A549 (cell line): ENCODE data around the gene NAA15. TPM values are rescaled to one million over a fixed set of nuclear protein-coding genes. Genes with fewer than 3 reads are reported as not detected.

ENCODE experiments used
- ATAC-seq, 2 experiments: fragments of 200-7000 bp in 1 of 2; fragments of >200 bp in 1 of 2; cut with Nextera tagmentation in 1 of 2; cut with Tn5 transposase in 1 of 2; 3 replicates each; pipeline versions ENCODE4 v1.8.0 to v1.9.1; 2018 to 2020; ENCODE audit warnings: mild to moderate bottlenecking in 1 of 2, moderate library complexity in 1 of 2
- CTCF ChIA-PET: fragments of 300-600 bp; sonication (Branson Sonifier 250); formaldehyde crosslinking; extraction: SDS; loops from one replicate; lab custom pipeline; 2021; ENCODE audit warnings: antibody characterized with exemption, inconsistent platforms; lab: Yijun Ruan, JAX
- POLR2A ChIA-PET: fragments of 350-600 bp; formaldehyde crosslinking; extraction: SDS; loops from one replicate; lab custom pipeline; 2021; ENCODE audit warnings: antibody characterized with exemption, inconsistent platforms; lab: Yijun Ruan, JAX
- DNase-seq, 2 experiments: peaks; one replicate each; pipeline versions ENCODE4 v3.0.0 to v3.0.0-alpha.2; 2011 to 2016; ENCODE audit warnings: low read depth in 1 of 2, low spot score in 1 of 2
- FAIRE-seq: peaks from 2 replicates; lab custom pipeline; 2011; peaks lifted over from hg19 to GRCh38; lab: Jason Lieb, UNC
- H3K27ac ChIP-seq, 2 experiments: fragments of >200 bp; sonication (Bioruptor Twin); formaldehyde crosslinking; 3 replicates each; pipeline ENCODE4 v1.5.1; 2016 to 2017
- H3K4me1 ChIP-seq: fragments of >200 bp; sonication (Bioruptor Twin); formaldehyde crosslinking; 3 replicates; pipeline ENCODE4 v1.6.1; 2016
- H3K4me2 ChIP-seq: fragments of >200 bp; sonication (Bioruptor Twin); formaldehyde crosslinking; 3 replicates; pipeline ENCODE4 v1.6.1; 2016
- H3K4me3 ChIP-seq: fragments of >200 bp; sonication (Bioruptor Twin); formaldehyde crosslinking; 3 replicates; pipeline ENCODE4 v1.5.1; 2016
- H3K9me3 ChIP-seq: fragments of >200 bp; sonication (Bioruptor Twin); formaldehyde crosslinking; 3 replicates; pipeline ENCODE4 v1.6.1; 2016
- ATOH8 ChIP-seq: fragments of 250-450 bp; sonication (Bioruptor Pico); IDR thresholded peaks from 2 replicates; pipeline ENCODE4 v1.5.0; 2020; ENCODE audit warnings: low read depth, mild to moderate bottlenecking, moderate library complexity
- BHLHE40 ChIP-seq: IDR thresholded peaks from 2 replicates; pipeline ENCODE4 v1.6.1; 2012; ENCODE audit warnings: low read depth, low read length, inconsistent platforms
- CHD2 ChIP-seq: fragments of 150-350 bp; IDR thresholded peaks from 2 replicates; pipeline ENCODE4 v1.6.1; 2014; ENCODE audit warnings: low read length; ENCODE audit not compliant: partially characterized antibody
- CHD4 ChIP-seq: fragments of 200-600 bp; sonication (generic); IDR thresholded peaks from 2 replicates; pipeline ENCODE4 v1.6.1; 2016; ENCODE audit warnings: antibody characterized with exemption, mild to moderate bottlenecking, borderline replicate concordance
- EHMT2 ChIP-seq: fragments of 200-600 bp; sonication (generic); IDR thresholded peaks from 2 replicates; pipeline ENCODE4 v1.6.1; 2016; ENCODE audit warnings: antibody characterized with exemption, low read depth, mild to moderate bottlenecking, moderate library complexity
- FOSB ChIP-seq: fragments of 250-450 bp; sonication (Bioruptor Pico); IDR thresholded peaks from 2 replicates; pipeline ENCODE4 v1.5.0; 2020; ENCODE audit warnings: mild to moderate bottlenecking, moderate library complexity
- GATA3 ChIP-seq: IDR thresholded peaks from 2 replicates; pipeline ENCODE4 v1.6.1; 2012; ENCODE audit warnings: borderline replicate concordance
- HES2 ChIP-seq: fragments of >200 bp; sonication (Bioruptor Twin); formaldehyde crosslinking; IDR thresholded peaks from 2 replicates; pipeline ENCODE4 v1.6.1; 2016
- HEYL ChIP-seq: fragments of 250-450 bp; sonication (Bioruptor Pico); IDR thresholded peaks from 2 replicates; pipeline ENCODE4 v1.8.0; 2021; ENCODE audit warnings: mild to moderate bottlenecking, moderate library complexity
- HOXB5 ChIP-seq: fragments of 250-450 bp; sonication (Bioruptor Pico); IDR thresholded peaks from 2 replicates; pipeline ENCODE4 v1.5.0; 2020; ENCODE audit warnings: mild to moderate bottlenecking, moderate library complexity
- JUN ChIP-seq, 2 experiments: fragments of >200 bp; sonication (Bioruptor Twin); formaldehyde crosslinking; IDR thresholded peaks; 2 replicates in 1 of 2; 3 replicates in 1 of 2; pipeline ENCODE4 v1.6.1; 2016 to 2017
- MAFK ChIP-seq: fragments of 450-650 bp; IDR thresholded peaks from 2 replicates; pipeline ENCODE4 v1.6.1; 2014; ENCODE audit not compliant: partially characterized antibody
- MAX ChIP-seq: IDR thresholded peaks from 2 replicates; pipeline ENCODE4 v1.6.1; 2012
- MYC ChIP-seq: IDR thresholded peaks from 2 replicates; pipeline ENCODE4 v1.6.1; 2012; ENCODE audit warnings: mild to moderate bottlenecking, inconsistent platforms, low read length, improper control_type of control experiment, borderline replicate concordance
- NPAS2 ChIP-seq: fragments of 250-450 bp; sonication (Bioruptor Pico); IDR thresholded peaks from 2 replicates; pipeline ENCODE4 v1.8.0; 2022; ENCODE audit warnings: mild to moderate bottlenecking, moderate library complexity, borderline replicate concordance
- PBX3 ChIP-seq: IDR thresholded peaks from 2 replicates; pipeline ENCODE4 v1.6.1; 2012
- PHF8 ChIP-seq: fragments of 200-600 bp; sonication (generic); IDR thresholded peaks from 2 replicates; pipeline ENCODE4 v1.6.1; 2016; ENCODE audit warnings: low read depth, mild to moderate bottlenecking, antibody characterized with exemption, moderate library complexity, borderline replicate concordance
- POLR2A ChIP-seq: IDR thresholded peaks from 2 replicates; pipeline ENCODE4 v1.6.1; 2012; ENCODE audit warnings: mild to moderate bottlenecking, low read length
- SREBF2 ChIP-seq: fragments of 450-650 bp; IDR thresholded peaks from 2 replicates; pipeline ENCODE4 v1.6.1; 2014; ENCODE audit warnings: mild to moderate bottlenecking, moderate library complexity
- ZC3H11A ChIP-seq: fragments of 450-650 bp; IDR thresholded peaks from 2 replicates; pipeline ENCODE4 v1.6.1; 2014; ENCODE audit warnings: antibody characterized with exemption, mild to moderate bottlenecking
- ZNF302 ChIP-seq: fragments of 250-450 bp; sonication (Bioruptor Pico); IDR thresholded peaks from 2 replicates; pipeline ENCODE4 v1.9.0; 2021; ENCODE audit warnings: inconsistent platforms, mild to moderate bottlenecking, moderate library complexity
- ZSCAN20 ChIP-seq: fragments of 250-450 bp; sonication (Bioruptor Pico); IDR thresholded peaks from 2 replicates; pipeline ENCODE4 v1.8.0; 2022; ENCODE audit warnings: mild to moderate bottlenecking, moderate library complexity
- WGBS: methylation state at CpG from one replicate; pipeline ENCODE4 v1.1.6; 2017; ENCODE audit errors: missing lambda C conversion rate; 5-methylcytosine and 5-hydroxymethylcytosine counted together
- polyA minus RNA-seq: library from RNA; depleted of rRNA, polyadenylated mRNA; stranded (reverse); fragments of >200 nt; gene quantifications from 2 replicates; pipeline ENCODE4 v1.2.3, GENCODE V29; 2011; rRNA and poly(A)+ RNA removed
- polyA plus RNA-seq, 4 experiments: library from polyadenylated mRNA; depleted of rRNA in 3 of 4; stranded (reverse); fragments of >200 nt; fragmentation: RNase III in 1 of 4; extraction: RNeasy Plus Mini Kit Qiagen cat#74134 plus additional on column Dnase treatment in 1 of 4; gene quantifications; 2 replicates in 3 of 4; 3 replicates in 1 of 4; pipeline ENCODE4 v1.2.3, GENCODE V29; 2011 to 2017
- TF ChIP-seq, protein P1 (sequence below): IDR thresholded peaks from 2 replicates; pipeline ENCODE4 v1.6.1; 2012; ENCODE audit warnings: low read depth, borderline replicate concordance
- TF ChIP-seq, protein P2 (sequence below): fragments of >200 bp; sonication (Bioruptor Twin); formaldehyde crosslinking; IDR thresholded peaks from 3 replicates; pipeline ENCODE4 v1.6.1; 2016
- TF ChIP-seq, protein P3 (sequence below): fragments of 450-650 bp; IDR thresholded peaks from 2 replicates; pipeline ENCODE4 v1.6.1; 2014; ENCODE audit warnings: antibody characterized with exemption

Gene NAA15
- polyA plus RNA-seq (2011; rRNA removed) (33.8 and 45.2 TPM in 2 replicates), polyA plus RNA-seq (2017; fragmentation: RNase III; extraction: RNeasy Plus Mini Kit Qiagen cat#74134 plus additional on column Dnase treatment) (29.2 to 35.6 TPM (median 31.7 TPM) in 3 replicates), polyA minus RNA-seq (13.4 and 13.6 TPM in 2 replicates)
- polyA plus RNA-seq (2012; cell fraction: cytosol; rRNA removed) = 4.8 and 5.0 TPM in 2 replicates
- 3.9 and 5.3 TPM in 2 replicates for polyA plus RNA-seq (2012; cell fraction: nucleus; rRNA removed)

- FAIRE-seq = no peak
- DNase-seq = peak; percentile 84 to 97
- ChIA-PET POLR2A (interaction anchor here (0.5 to 2.9 kb wide), 7 partner anchors 10 to 345 kb away, joined by 3 to 27 read pairs (median 3); partner anchors contain the start of gene ELF2), CTCF (interaction anchor here (0.9 to 1.6 kb wide), 5 partner anchors 26 to 270 kb away, joined by 3 to 5 read pairs (median 3); no protein-coding TSS in a partner anchor)
- peak within 1 kb of the TSS; percentile 93 for H3K4me2 ChIP-seq
- peak; percentile 92 to 96 for ATAC-seq
- peak within 1 kb of the TSS; percentile 66 for H3K4me3 ChIP-seq
- WGBS = 1% methylated on average over 36 of the region's 61 CpGs
- peaks cover 18% of the 10 kb centered on the region; the same call in 2 of the 3 replicates for H3K4me1 ChIP-seq
- H3K27ac ChIP-seq = peak within 1 kb of the TSS; percentile 85 to 95
- no peaks in the 10 kb centered on the region; the same call in 2 of the 3 replicates for H3K9me3 ChIP-seq
- TF ChIP-seq FOSB (CRISPR knock-in tag) = no peak
- no peak for TF ChIP-seq CHD2
- TF ChIP-seq HES2 = no peak
- TF ChIP-seq MYC = peak; percentile 89
- TF ChIP-seq, protein P1, sequence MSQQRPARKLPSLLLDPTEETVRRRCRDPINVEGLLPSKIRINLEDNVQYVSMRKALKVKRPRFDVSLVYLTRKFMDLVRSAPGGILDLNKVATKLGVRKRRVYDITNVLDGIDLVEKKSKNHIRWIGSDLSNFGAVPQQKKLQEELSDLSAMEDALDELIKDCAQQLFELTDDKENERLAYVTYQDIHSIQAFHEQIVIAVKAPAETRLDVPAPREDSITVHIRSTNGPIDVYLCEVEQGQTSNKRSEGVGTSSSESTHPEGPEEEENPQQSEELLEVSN = peak; percentile 67; the same call in 1 of the 2 replicates
- TF ChIP-seq JUN (IDR thresholded peaks at IDR 0.05) = peak in 1 of 2 experiments; percentile 52; a peak in 2 of 5 replicates
- peak; percentile 20; the same call in 1 of the 2 replicates for TF ChIP-seq PHF8
- TF ChIP-seq MAX = peak; percentile 97
- TF ChIP-seq, protein P2, sequence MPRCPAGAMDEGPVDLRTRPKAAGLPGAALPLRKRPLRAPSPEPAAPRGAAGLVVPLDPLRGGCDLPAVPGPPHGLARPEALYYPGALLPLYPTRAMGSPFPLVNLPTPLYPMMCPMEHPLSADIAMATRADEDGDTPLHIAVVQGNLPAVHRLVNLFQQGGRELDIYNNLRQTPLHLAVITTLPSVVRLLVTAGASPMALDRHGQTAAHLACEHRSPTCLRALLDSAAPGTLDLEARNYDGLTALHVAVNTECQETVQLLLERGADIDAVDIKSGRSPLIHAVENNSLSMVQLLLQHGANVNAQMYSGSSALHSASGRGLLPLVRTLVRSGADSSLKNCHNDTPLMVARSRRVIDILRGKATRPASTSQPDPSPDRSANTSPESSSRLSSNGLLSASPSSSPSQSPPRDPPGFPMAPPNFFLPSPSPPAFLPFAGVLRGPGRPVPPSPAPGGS = peak; percentile 30; the same call in 1 of the 3 replicates
- peak; percentile 52 for TF ChIP-seq POLR2A
- TF ChIP-seq, protein P3, sequence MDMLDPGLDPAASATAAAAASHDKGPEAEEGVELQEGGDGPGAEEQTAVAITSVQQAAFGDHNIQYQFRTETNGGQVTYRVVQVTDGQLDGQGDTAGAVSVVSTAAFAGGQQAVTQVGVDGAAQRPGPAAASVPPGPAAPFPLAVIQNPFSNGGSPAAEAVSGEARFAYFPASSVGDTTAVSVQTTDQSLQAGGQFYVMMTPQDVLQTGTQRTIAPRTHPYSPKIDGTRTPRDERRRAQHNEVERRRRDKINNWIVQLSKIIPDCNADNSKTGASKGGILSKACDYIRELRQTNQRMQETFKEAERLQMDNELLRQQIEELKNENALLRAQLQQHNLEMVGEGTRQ = peak; percentile 62
- peak; percentile 52 for TF ChIP-seq MAFK
- TF ChIP-seq, all 56 proteins: peak for 9
These were observed at the start of gene NAA15 for GRCh38 chr4:139301113-139301820. NAA15 (plus strand) TSS chr4:139301505; CDS start chr4:139301778, 273 bp downstream.

GRCh38 chr4:139253046-139253445, 48.3 kb upstream of the NAA15 start:
- TF ChIP-seq HEYL (no peak), HOXB5 (CRISPR knock-in tag) (no peak), NPAS2 (CRISPR knock-in tag) (no peak), GATA3 (no peak), SREBF2 (no peak)
- TF ChIP-seq, protein P3 = no peak
- Histone ChIP-seq H3K4me2 (no peak overlapping the region), H3K4me3 (no peak overlapping the region), H3K27ac (no peak overlapping the region), H3K9me3 (no peaks in the 10 kb centered on the region), H3K4me1 (no peaks in the 10 kb centered on the region)
- ATAC-seq (no peak), DNase-seq (no peak), FAIRE-seq (no peak)
- ChIA-PET POLR2A (no interaction called here), CTCF (no interaction called here)

DNA sequence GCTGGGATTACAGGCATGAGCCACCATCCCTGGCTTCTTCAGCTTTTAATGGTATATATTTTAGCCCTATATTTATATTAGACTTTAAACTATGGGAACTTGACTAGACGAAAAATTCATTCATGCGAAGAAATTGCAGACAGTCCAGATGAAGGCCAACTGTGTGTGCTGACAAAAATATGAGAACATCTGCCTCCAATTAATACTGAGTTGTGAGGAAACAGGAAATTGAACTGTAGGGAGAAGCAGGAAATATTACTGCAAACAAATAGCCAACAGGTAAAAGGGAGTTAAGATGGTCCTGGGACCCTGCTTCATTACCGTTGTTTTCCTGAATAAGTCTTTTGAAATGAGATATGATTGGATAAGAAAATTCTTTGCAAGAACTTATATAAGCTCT, 47.6 kb upstream of the NAA15 start:
- Histone ChIP-seq H3K27ac (no peak overlapping the region), H3K9me3 (no peaks in the 10 kb centered on the region), H3K4me3 (no peak overlapping the region), H3K4me1 (no peaks in the 10 kb centered on the region), H3K4me2 (no peak overlapping the region)
- 91% methylated on average over 3 of the region's 3 CpGs for WGBS
- ChIA-PET POLR2A (no interaction called here), CTCF (no interaction called here)
- FAIRE-seq (no peak), ATAC-seq (no peak), DNase-seq (no peak)
- TF ChIP-seq EHMT2 (no peak), PBX3 (no peak), ZC3H11A (no peak), ZNF302 (CRISPR knock-in tag) (no peak), CHD4 (no peak), BHLHE40 (no peak), MAX (no peak), ATOH8 (CRISPR knock-in tag) (no peak), ZSCAN20 (CRISPR knock-in tag) (no peak), GATA3 (no peak)
- TF ChIP-seq, protein P3 = no peak
